SU-DHL-6 (cell line): ENCODE results near the gene NOD1.

Source experiments
- CTCF ChIP-seq: fragments of 200-600 bp; sonication (generic); IDR thresholded peaks from one replicate; pipeline ENCODE4 v1.5.1; 2017; ENCODE audit warnings: antibody characterized with exemption, mild to moderate bottlenecking, low read length, moderate library complexity; ENCODE audit not compliant: insufficient read depth, poor library complexity, severe bottlenecking
- EZH2phosphoT487 ChIP-seq: fragments of 200-600 bp; sonication (generic), shearing (Covaris generic); conservative IDR thresholded peaks from 2 replicates; pipeline ENCODE4 v1.6.1; 2018; ENCODE audit warnings: mild to moderate bottlenecking, antibody characterized with exemption, low read length, moderate library complexity, mixed read lengths

GRCh38 chr7:30412782-30413504, 65.6 kb downstream of the NOD1 start:
- TF ChIP-seq CTCF, result peak; percentile 20
- no peak for TF ChIP-seq EZH2phosphoT487
